ENCODE data around the gene CTSW. TPM values are rescaled to one million over a fixed set of nuclear protein-coding genes. Genes with fewer than 3 reads are reported as not detected.

CTSW gene
- total RNA-seq, 2 donors from 2014 or later: 0.33 to 0.78 TPM

GRCh38 chr11:65918211-65919140 is 38.8 kb downstream of the CTSW start, which contains the start of gene C11orf68:
C11orf68 (minus strand) TSS chr11:65919062; CDS start chr11:65919031, 31 bp downstream.
- H3K27me3 ChIP-seq: no peaks in the 10 kb centered on the region
- H3K9me3 ChIP-seq: no peaks in the 10 kb centered on the region
- H3K4me3 ChIP-seq: peak within 1 kb of the TSS; percentile 95 to 99
- H3K36me3 ChIP-seq (replicated peaks in 1 of 2; ENCODE audit: insufficient read depth in 1 of 2, low read depth in 2 of 2): peaks cover 2 to 5% of the 10 kb centered on the region in 2 donors
- TF ChIP-seq POLR2A (IDR thresholded peaks at IDR 0.05): peak in 1 of 3 donors; percentile 5
- TF ChIP-seq, protein P1, sequence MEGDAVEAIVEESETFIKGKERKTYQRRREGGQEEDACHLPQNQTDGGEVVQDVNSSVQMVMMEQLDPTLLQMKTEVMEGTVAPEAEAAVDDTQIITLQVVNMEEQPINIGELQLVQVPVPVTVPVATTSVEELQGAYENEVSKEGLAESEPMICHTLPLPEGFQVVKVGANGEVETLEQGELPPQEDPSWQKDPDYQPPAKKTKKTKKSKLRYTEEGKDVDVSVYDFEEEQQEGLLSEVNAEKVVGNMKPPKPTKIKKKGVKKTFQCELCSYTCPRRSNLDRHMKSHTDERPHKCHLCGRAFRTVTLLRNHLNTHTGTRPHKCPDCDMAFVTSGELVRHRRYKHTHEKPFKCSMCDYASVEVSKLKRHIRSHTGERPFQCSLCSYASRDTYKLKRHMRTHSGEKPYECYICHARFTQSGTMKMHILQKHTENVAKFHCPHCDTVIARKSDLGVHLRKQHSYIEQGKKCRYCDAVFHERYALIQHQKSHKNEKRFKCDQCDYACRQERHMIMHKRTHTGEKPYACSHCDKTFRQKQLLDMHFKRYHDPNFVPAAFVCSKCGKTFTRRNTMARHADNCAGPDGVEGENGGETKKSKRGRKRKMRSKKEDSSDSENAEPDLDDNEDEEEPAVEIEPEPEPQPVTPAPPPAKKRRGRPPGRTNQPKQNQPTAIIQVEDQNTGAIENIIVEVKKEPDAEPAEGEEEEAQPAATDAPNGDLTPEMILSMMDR (IDR thresholded peaks at IDR 0.05): no peak
- H3K4me1 ChIP-seq: peaks cover 49% of the 10 kb centered on the region
- WGBS, 2 donors: 4 to 24% methylated on average over 9 to 64 of the region's 77 CpGs
- DNase-seq: peak in 1 of 4 donors; percentile 42
- ATAC-seq: peak; percentile 82
- intact Hi-C loops (cut with DNase I): no loop called here
- H3K27ac ChIP-seq: peak within 1 kb of the TSS; percentile 81 to 88 (median 85)

- Histone ChIP-seq H3K27ac (peak within 1 kb of the TSS; percentile 81 to 88 (median 85)), H3K4me1 (peaks cover 49% of the 10 kb centered on the region), H3K27me3 (no peaks in the 10 kb centered on the region), H3K9me3 (no peaks in the 10 kb centered on the region), H3K36me3 (replicated peaks in 1 of 2; ENCODE audit: insufficient read depth in 1 of 2, low read depth in 2 of 2) (peaks cover 2 to 5% of the 10 kb centered on the region in 2 donors), H3K4me3 (peak within 1 kb of the TSS; percentile 95 to 99)
- peak; percentile 92 for ATAC-seq
- intact Hi-C loops (cut with DNase I): no loop called here
- peak; percentile 99 to 100 (median 99) for DNase-seq
- TF ChIP-seq, protein P1 (IDR thresholded peaks at IDR 0.05): peak in 1 of 7 experiments; percentile 40
- peak; percentile 46 to 65 (median 53) for TF ChIP-seq POLR2A (IDR thresholded peaks at IDR 0.05)
- 0% methylated on average over 11 to 54 of the region's 59 CpGs for WGBS, 2 donors
These were observed 39.5 kb downstream of the CTSW start, which contains the start of gene DRAP1 for GRCh38 chr11:65919141-65919572. DRAP1 (plus strand) TSS chr11:65919426; CDS start chr11:65919502, 76 bp downstream.

GRCh38 chr11:65919573-65920371 is 40.1 kb downstream of the CTSW start:
- WGBS, 2 donors: 0% methylated on average over 42 of the region's 60 CpGs; no CpG with 5 or more reads in 1 of the 2 donors

DNA sequence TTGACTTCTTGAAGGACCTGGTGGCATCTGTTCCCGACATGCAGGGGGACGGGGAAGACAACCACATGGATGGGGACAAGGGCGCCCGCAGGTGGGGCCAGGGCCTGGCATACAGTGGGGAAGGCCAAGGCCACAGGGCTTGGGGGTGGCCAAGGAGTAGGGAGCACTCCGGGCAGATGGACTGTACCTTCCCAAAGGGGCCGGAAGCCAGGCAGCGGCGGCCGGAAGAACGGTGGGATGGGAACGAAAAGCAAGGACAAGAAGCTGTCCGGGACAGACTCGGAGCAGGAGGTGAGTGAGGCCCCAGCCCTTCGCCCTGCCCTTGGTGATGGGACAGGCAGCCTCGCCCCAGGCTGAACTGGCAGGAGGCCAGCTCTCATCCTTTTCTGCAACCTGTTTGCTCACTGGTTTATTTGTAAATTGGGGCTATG is 40.8 kb downstream of the CTSW start:
- peaks cover 2 to 5% of the 10 kb centered on the region in 2 donors for H3K36me3 ChIP-seq (replicated peaks in 1 of 2; ENCODE audit: insufficient read depth in 1 of 2, low read depth in 2 of 2)
- TF ChIP-seq, protein P1 (IDR thresholded peaks at IDR 0.05): no peak
- no peak for TF ChIP-seq POLR2A (IDR thresholded peaks at IDR 0.05)
- peak overlapping the region; percentile 72 to 95 for H3K4me3 ChIP-seq
- H3K27me3 ChIP-seq: no peaks in the 10 kb centered on the region
- H3K9me3 ChIP-seq: no peaks in the 10 kb centered on the region
- DNase-seq: no peak
- no peak overlapping the region for H3K27ac ChIP-seq
- H3K4me1 ChIP-seq: peaks cover 44% of the 10 kb centered on the region
- no peak for ATAC-seq
- intact Hi-C loops (cut with DNase I): loop anchor here (5.0 kb wide), 1 partner anchor 37 kb away; no protein-coding TSS in a partner anchor
- 55 to 60% methylated on average over 13 of the region's 15 CpGs for WGBS, 2 donors

More at GRCh38 chr11:65919573-65920371, 40.1 kb downstream of the CTSW start:
- Histone ChIP-seq H3K36me3 (replicated peaks in 1 of 2; ENCODE audit: insufficient read depth in 1 of 2, low read depth in 2 of 2) (peaks cover 2 to 5% of the 10 kb centered on the region in 2 donors), H3K9me3 (no peaks in the 10 kb centered on the region), H3K4me3 (peak overlapping the region; percentile 72 to 95), H3K27me3 (no peaks in the 10 kb centered on the region), H3K27ac (peak overlapping the region; percentile 72 to 88 (median 80)), H3K4me1 (peaks cover 49% of the 10 kb centered on the region)
- DNase-seq (peak in 3 of 4 donors; percentile 38 to 54 (median 51)), ATAC-seq (peak; percentile 13)
- intact Hi-C loops (cut with DNase I): loop anchor here (5.0 kb wide), 1 partner anchor 38 kb away; no protein-coding TSS in a partner anchor
- TF ChIP-seq POLR2A (IDR thresholded peaks at IDR 0.05): no peak
- TF ChIP-seq, protein P1 (IDR thresholded peaks at IDR 0.05): no peak
